Measurements from ENCODE around the gene SH3RF3. TPM values are rescaled to one million over a fixed set of nuclear protein-coding genes. Genes with fewer than 3 reads are reported as not detected.
"Not testable (repeated sequence)": the region's sequence is repeated elsewhere in the genome, so short reads cannot be mapped to it uniquely, and the experiment has no call there.

The SH3RF3 gene
- total RNA-seq, 1 donor from 2014 or later, result 0.28 TPM

- Mint-ChIP-seq H3K36me3 (peaks cover 2% of the 10 kb centered on the region), H3K4me1 (no peaks in the 10 kb centered on the region), H3K4me3 (no peak overlapping the region), H3K9me3 (peaks cover 3% of the 10 kb centered on the region), H3K27ac (no peak overlapping the region), H3K27me3 (ENCODE audit: insufficient read depth, low read depth) (peaks cover 2% of the 10 kb centered on the region)
- H3F3A ChIP-seq (ENCODE audit: low read depth), result no peaks in the 10 kb centered on the region
- H4K20me1 ChIP-seq (ENCODE audit: low read depth), result no peaks in the 10 kb centered on the region
- H3K9me3 ChIP-seq (ENCODE audit: low read depth), result no peaks in the 10 kb centered on the region
- no peak overlapping the region for H2AFZ ChIP-seq (replicated peaks)
- no peak overlapping the region for H3K9ac ChIP-seq
- H3K27me3 ChIP-seq, result no peaks in the 10 kb centered on the region
- H3K79me2 ChIP-seq (ENCODE audit: low read depth), result no peaks in the 10 kb centered on the region
- no peaks in the 10 kb centered on the region for H3K36me3 ChIP-seq
- H3K27ac ChIP-seq, result no peak overlapping the region
- no peak overlapping the region for H3K4me2 ChIP-seq
- no peak overlapping the region for H3K4me3 ChIP-seq
- TF ChIP-seq EZH2 (IDR thresholded peaks at IDR 0.05) (no peak), EZH2phosphoT487 (IDR thresholded peaks at IDR 0.05) (no peak), CTCF (IDR thresholded peaks at IDR 0.05) (no peak)
- H3K4me1 ChIP-seq, result no peaks in the 10 kb centered on the region
- DNase-seq (ENCODE audit: low spot score), result no peak
Measured at GRCh38 chr2:109220860-109221259, 91.9 kb downstream of the SH3RF3 start.

- H3K4me3 ChIP-seq; H3K9me3 Mint-ChIP-seq; H3K27ac Mint-ChIP-seq; H3K4me2 ChIP-seq; H3K36me3 ChIP-seq; H4K20me1 ChIP-seq (ENCODE audit: low read depth); H3K36me3 Mint-ChIP-seq; H3K4me3 Mint-ChIP-seq; H3K9me3 ChIP-seq (ENCODE audit: low read depth); H3F3A ChIP-seq (ENCODE audit: low read depth); H3K9ac ChIP-seq; H3K27me3 ChIP-seq; DNase-seq (ENCODE audit: low spot score); H3K79me2 ChIP-seq (ENCODE audit: low read depth); H3K27ac ChIP-seq; H3K4me1 ChIP-seq; H3K27me3 Mint-ChIP-seq (ENCODE audit: insufficient read depth, low read depth); H3K4me1 Mint-ChIP-seq; H2AFZ ChIP-seq (replicated peaks): not testable (repeated sequence)
Measured at GRCh38 chr2:109221316-109221715, 92.3 kb downstream of the SH3RF3 start.

DNA sequence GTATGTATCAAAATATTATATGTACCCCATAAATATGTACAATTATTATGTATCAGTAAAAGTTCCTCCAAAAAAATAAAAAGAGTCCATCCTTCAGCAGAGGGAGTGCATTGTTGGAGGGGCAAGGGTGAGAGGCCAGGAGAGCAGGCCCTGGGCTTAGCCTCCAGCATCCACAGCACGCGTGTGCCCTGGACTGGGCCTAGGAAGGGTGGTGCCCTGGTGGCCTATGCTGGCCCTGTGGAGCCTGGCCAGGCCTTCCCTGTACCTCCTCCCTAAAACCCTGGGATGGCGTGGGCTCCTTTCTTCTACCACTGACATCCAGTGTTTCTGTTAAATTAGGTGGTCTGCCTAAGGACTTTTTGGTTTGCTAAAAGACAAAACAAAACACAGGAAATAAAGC, 93.4 kb downstream of the SH3RF3 start:
- Histone ChIP-seq H2AFZ (replicated peaks) (no peak overlapping the region), H3K27ac (no peak overlapping the region), H3K27me3 (no peaks in the 10 kb centered on the region), H3F3A (ENCODE audit: low read depth) (no peaks in the 10 kb centered on the region), H3K4me2 (no peak overlapping the region), H3K9me3 (ENCODE audit: low read depth) (no peaks in the 10 kb centered on the region), H3K79me2 (ENCODE audit: low read depth) (no peaks in the 10 kb centered on the region), H3K4me3 (no peak overlapping the region), H3K4me1 (no peaks in the 10 kb centered on the region), H3K36me3 (no peaks in the 10 kb centered on the region), H3K9ac (no peak overlapping the region), H4K20me1 (ENCODE audit: low read depth) (no peaks in the 10 kb centered on the region)
- TF ChIP-seq EZH2phosphoT487 (IDR thresholded peaks at IDR 0.05) (no peak), EZH2 (IDR thresholded peaks at IDR 0.05) (no peak)
- H3K9me3 Mint-ChIP-seq, result no peaks in the 10 kb centered on the region
- H3K4me3 Mint-ChIP-seq, result no peak overlapping the region
- H3K27me3 Mint-ChIP-seq (ENCODE audit: insufficient read depth, low read depth), result peaks cover 5% of the 10 kb centered on the region
- no peaks in the 10 kb centered on the region for H3K36me3 Mint-ChIP-seq
- H3K4me1 Mint-ChIP-seq, result no peaks in the 10 kb centered on the region
- H3K27ac Mint-ChIP-seq, result no peak overlapping the region
- DNase-seq (ENCODE audit: low spot score), result no peak

- Histone ChIP-seq H3K9me3 (ENCODE audit: low read depth) (no peaks in the 10 kb centered on the region), H3K9ac (no peak overlapping the region), H3K4me1 (no peaks in the 10 kb centered on the region), H3K4me3 (no peak overlapping the region), H3F3A (ENCODE audit: low read depth) (no peaks in the 10 kb centered on the region), H4K20me1 (ENCODE audit: low read depth) (no peaks in the 10 kb centered on the region), H3K27ac (no peak overlapping the region), H2AFZ (replicated peaks) (no peak overlapping the region), H3K79me2 (ENCODE audit: low read depth) (no peaks in the 10 kb centered on the region), H3K27me3 (no peaks in the 10 kb centered on the region), H3K36me3 (no peaks in the 10 kb centered on the region), H3K4me2 (no peak overlapping the region)
- Mint-ChIP-seq H3K9me3 (no peaks in the 10 kb centered on the region), H3K27me3 (ENCODE audit: insufficient read depth, low read depth) (peaks cover 5% of the 10 kb centered on the region), H3K4me1 (no peaks in the 10 kb centered on the region), H3K4me3 (no peak overlapping the region), H3K27ac (peak overlapping the region; percentile 50), H3K36me3 (no peaks in the 10 kb centered on the region)
- TF ChIP-seq EZH2phosphoT487 (IDR thresholded peaks at IDR 0.05), result no peak
- peak; percentile 39 for TF ChIP-seq CTCF (IDR thresholded peaks at IDR 0.05)
- TF ChIP-seq EZH2 (IDR thresholded peaks at IDR 0.05), result no peak
- DNase-seq (ENCODE audit: low spot score), result peak; percentile 37
Measured at GRCh38 chr2:109222825-109223471, 93.9 kb downstream of the SH3RF3 start.
